GM12872 (cell line): Measurements from ENCODE around the gene ACP2.
A peak's percentile ranks its signal among the peaks of the same experiment; 100 is the strongest.

Experiments
- CTCF ChIP-seq: IDR thresholded peaks from 3 replicates; pipeline ENCODE4 v1.5.1; 2011; ENCODE audit warnings: low read depth, mild to moderate bottlenecking, low read length, moderate library complexity; ENCODE audit not compliant: insufficient read depth

ACP2 gene

GRCh38 chr11:47222696-47223095 is 25.9 kb downstream of the ACP2 start:
- TF ChIP-seq CTCF, result no peak

GRCh38 chr11:47220401-47220821 is 28.2 kb downstream of the ACP2 start:
- TF ChIP-seq CTCF, result no peak

GRCh38 chr11:47216121-47216798 is 32.4 kb downstream of the ACP2 start:
- TF ChIP-seq CTCF, result peak; percentile 45

- no peak for TF ChIP-seq CTCF
Observed at GRCh38 chr11:47215366-47215910, 33.2 kb downstream of the ACP2 start.

- TF ChIP-seq CTCF, result no peak
Observed at GRCh38 chr11:47213950-47214565, 34.6 kb downstream of the ACP2 start.

- TF ChIP-seq CTCF, result no peak
Observed at GRCh38 chr11:47212938-47213337, 35.7 kb downstream of the ACP2 start.

GRCh38 chr11:47208628-47209027 is 40.0 kb downstream of the ACP2 start:
- no peak for TF ChIP-seq CTCF
